Endodermal cell (in vitro differentiated cells): ENCODE results near the gene WASHC2A. TPM values are rescaled to one million over a fixed set of nuclear protein-coding genes. Genes with fewer than 3 reads are reported as not detected.
"Not testable (repeated sequence)": the region's sequence is repeated elsewhere in the genome, so short reads cannot be mapped to it uniquely, and the experiment has no call there.

ENCODE experiments used
- DNase-seq: peaks from one replicate; pipeline ENCODE4 v3.0.0-alpha.2; 2017
- H3K27ac ChIP-seq: 2 replicates; pipeline ENCODE4 v1.5.1; 2013; ENCODE audit warnings: mild to moderate bottlenecking, low read depth, low read length, moderate library complexity
- H3K27me3 ChIP-seq: 2 replicates; pipeline ENCODE4 v1.6.1; 2013; ENCODE audit warnings: mild to moderate bottlenecking, low read length, moderate library complexity; ENCODE audit not compliant: insufficient read depth, control insufficient read depth, poor library complexity, severe bottlenecking
- H3K36me3 ChIP-seq: 2 replicates; pipeline ENCODE4 v1.7.0; 2013; ENCODE audit warnings: mild to moderate bottlenecking, low read length, moderate library complexity; ENCODE audit not compliant: control insufficient read depth, insufficient read depth
- H3K4me1 ChIP-seq: one replicate; pipeline ENCODE4 v1.7.0; 2013; ENCODE audit warnings: low read length; ENCODE audit not compliant: control insufficient read depth, insufficient read depth
- H3K4me3 ChIP-seq: 2 replicates; pipeline ENCODE4 v1.5.1; 2013; ENCODE audit warnings: mild to moderate bottlenecking, low read length, moderate library complexity
- H3K9ac ChIP-seq: 2 replicates; pipeline ENCODE4 v1.6.1; 2013; ENCODE audit warnings: mild to moderate bottlenecking, low read length, moderate library complexity; ENCODE audit not compliant: poor library complexity, severe bottlenecking; ENCODE audit errors: extremely low read depth
- H3K9me3 ChIP-seq: 2 replicates; pipeline ENCODE4 v1.6.1; 2013; ENCODE audit warnings: mild to moderate bottlenecking, low read length, moderate library complexity; ENCODE audit not compliant: control insufficient read depth
- H3K27ac Mint-ChIP-seq: 2 replicates; pipeline ENCODE4 v1.8.0; 2020; ENCODE audit warnings: mixed read lengths
- H3K27me3 Mint-ChIP-seq: 2 replicates; pipeline ENCODE4 v1.8.0; 2021; ENCODE audit warnings: mild to moderate bottlenecking, mixed read lengths; ENCODE audit not compliant: insufficient read depth
- H3K36me3 Mint-ChIP-seq: 2 replicates; pipeline ENCODE4 v1.8.0; 2020; ENCODE audit warnings: low read depth, mixed read lengths
- H3K4me1 Mint-ChIP-seq: 2 replicates; pipeline ENCODE4 v1.8.0; 2020; ENCODE audit warnings: mixed read lengths
- H3K4me3 Mint-ChIP-seq: 2 replicates; pipeline ENCODE4 v1.8.0; 2020; ENCODE audit warnings: mild to moderate bottlenecking, moderate library complexity, mixed read lengths
- H3K9me3 Mint-ChIP-seq: 2 replicates; pipeline ENCODE4 v1.8.0; 2020; ENCODE audit warnings: mild to moderate bottlenecking, mixed read lengths
- CTCF ChIP-seq: fragments of 200-600 bp; sonication (generic); conservative IDR thresholded peaks from 2 replicates; pipeline ENCODE4 v1.5.0; 2021; ENCODE audit warnings: antibody characterized with exemption, mild to moderate bottlenecking
- WGBS, 2 experiments: methylation state at CpG; one replicate each; pipeline versions ENCODE4 v1.1.5 to v1.1.7; 2013; ENCODE audit warnings: missing lambda C conversion rate in 2 of 2, mixed read lengths in 1 of 2; ENCODE audit not compliant: insufficient coverage in 1 of 2, insufficient read length in 1 of 2; 5-methylcytosine and 5-hydroxymethylcytosine counted together
- total RNA-seq, 2 donors: library from RNA; stranded (reverse); fragmentation: NEBNext Ultra II Directional in 1 of 2; extraction: Animal tissue kit (Norgen Biotek cat#: 25700) in 1 of 2; gene quantifications; 2 replicates in 1 of 2; 3 replicates in 1 of 2; pipeline ENCODE4 v1.2.1, GENCODE V29; 2021

WASHC2A gene
- total RNA-seq, 2 donors from 2014 or later: 35.4 to 49.9 TPM

- no CpG with 5 or more reads among the region's 2 CpGs for WGBS, 2 experiments
- not testable (repeated sequence) for H3K4me3 Mint-ChIP-seq, H3K27ac Mint-ChIP-seq
Measured at GRCh38 chr10:50075544-50075943, 7.8 kb downstream of the WASHC2A start.

GRCh38 chr10:50091304-50091703 lies 23.6 kb downstream of the WASHC2A start:
- not testable (repeated sequence) for H3K36me3 ChIP-seq, H3K4me3 Mint-ChIP-seq, H3K27me3 ChIP-seq, H3K4me1 Mint-ChIP-seq, H3K4me3 ChIP-seq, H3K9me3 Mint-ChIP-seq, H3K9me3 ChIP-seq, H3K4me1 ChIP-seq, H3K27ac Mint-ChIP-seq, H3K9ac ChIP-seq, H3K36me3 Mint-ChIP-seq, H3K27ac ChIP-seq, DNase-seq, H3K27me3 Mint-ChIP-seq
- WGBS, 2 experiments: no CpG with 5 or more reads among the region's 11 CpGs

More at GRCh38 chr10:50075544-50075943, 7.8 kb downstream of the WASHC2A start:
- H3K27me3 ChIP-seq, DNase-seq, H3K4me3 ChIP-seq, H3K9ac ChIP-seq, H3K9me3 Mint-ChIP-seq, H3K4me1 ChIP-seq, H3K27me3 Mint-ChIP-seq, H3K36me3 ChIP-seq, H3K27ac ChIP-seq, H3K36me3 Mint-ChIP-seq, H3K9me3 ChIP-seq, H3K4me1 Mint-ChIP-seq: not testable (repeated sequence)
- peak; percentile 33 for TF ChIP-seq CTCF

GRCh38 chr10:50092928-50093327 lies 25.2 kb downstream of the WASHC2A start:
- not testable (repeated sequence) for H3K9ac ChIP-seq, H3K27me3 Mint-ChIP-seq, H3K9me3 Mint-ChIP-seq, H3K4me3 Mint-ChIP-seq, H3K36me3 Mint-ChIP-seq, H3K27ac Mint-ChIP-seq, H3K4me3 ChIP-seq, H3K27me3 ChIP-seq, H3K4me1 Mint-ChIP-seq, H3K36me3 ChIP-seq, DNase-seq, H3K4me1 ChIP-seq, H3K27ac ChIP-seq, H3K9me3 ChIP-seq
- no CpG with 5 or more reads among the region's 8 CpGs for WGBS, 2 experiments

DNA sequence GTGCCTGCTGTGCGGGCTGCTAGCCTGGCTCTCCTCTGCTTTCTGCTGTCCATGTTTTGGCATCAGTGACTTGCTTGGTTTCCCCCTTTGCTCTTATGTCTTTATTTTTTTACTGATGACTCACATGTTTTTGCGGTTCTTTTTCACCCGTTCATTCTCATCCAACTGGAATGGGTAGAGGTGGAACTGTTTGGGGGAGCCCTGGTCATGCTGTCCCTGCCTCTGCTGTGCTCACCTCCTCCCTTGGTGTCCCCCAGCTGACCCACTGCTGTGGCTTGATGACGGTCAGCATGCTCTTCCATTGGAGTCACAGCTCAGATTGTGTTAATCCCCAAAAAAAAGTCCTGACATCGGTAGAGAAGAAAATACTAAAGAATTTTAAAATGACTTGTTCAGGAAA lies 26.9 kb downstream of the WASHC2A start:
- H3K27me3 ChIP-seq, H3K36me3 ChIP-seq, H3K4me3 Mint-ChIP-seq, H3K27me3 Mint-ChIP-seq, H3K4me1 Mint-ChIP-seq, H3K9ac ChIP-seq, H3K27ac Mint-ChIP-seq, H3K36me3 Mint-ChIP-seq, H3K27ac ChIP-seq, H3K9me3 Mint-ChIP-seq, H3K4me1 ChIP-seq, H3K9me3 ChIP-seq, DNase-seq, H3K4me3 ChIP-seq: not testable (repeated sequence)
- WGBS, 2 experiments: 100% methylated on average over 1 of the region's 5 CpGs

GRCh38 chr10:50095402-50095801 lies 27.6 kb downstream of the WASHC2A start:
- WGBS, 2 experiments: 94% methylated on average over 4 of the region's 7 CpGs; no CpG with 5 or more reads in 1 of the 2 experiments
- not testable (repeated sequence) for H3K27me3 Mint-ChIP-seq, H3K4me3 Mint-ChIP-seq, H3K9ac ChIP-seq, H3K4me1 ChIP-seq, H3K27ac ChIP-seq, H3K9me3 Mint-ChIP-seq, H3K4me3 ChIP-seq, H3K27ac Mint-ChIP-seq, DNase-seq, H3K4me1 Mint-ChIP-seq, H3K36me3 Mint-ChIP-seq, H3K27me3 ChIP-seq, H3K36me3 ChIP-seq, H3K9me3 ChIP-seq

GRCh38 chr10:50096722-50097121 lies 29.0 kb downstream of the WASHC2A start:
- H3K4me3 Mint-ChIP-seq, H3K27ac ChIP-seq, H3K27ac Mint-ChIP-seq, H3K36me3 ChIP-seq, H3K4me1 ChIP-seq, H3K4me3 ChIP-seq, H3K9ac ChIP-seq, H3K27me3 Mint-ChIP-seq, H3K27me3 ChIP-seq, DNase-seq, H3K4me1 Mint-ChIP-seq, H3K9me3 Mint-ChIP-seq, H3K9me3 ChIP-seq: not testable (repeated sequence)
- peaks cover 15% of the 10 kb centered on the region for H3K36me3 Mint-ChIP-seq
- WGBS, 2 experiments: no CpG with 5 or more reads among the region's 3 CpGs

GRCh38 chr10:50098645-50099044 lies 30.9 kb downstream of the WASHC2A start:
- H3K4me3 Mint-ChIP-seq, H3K4me1 ChIP-seq, H3K9me3 ChIP-seq, H3K9ac ChIP-seq, H3K4me1 Mint-ChIP-seq, H3K9me3 Mint-ChIP-seq, DNase-seq, H3K27me3 Mint-ChIP-seq, H3K27me3 ChIP-seq, H3K4me3 ChIP-seq, H3K27ac Mint-ChIP-seq, H3K27ac ChIP-seq: not testable (repeated sequence)
- 67 to 100% methylated on average over 1 to 2 of the region's 3 CpGs for WGBS, 2 experiments
- H3K36me3 ChIP-seq: peaks cover 11% of the 10 kb centered on the region
- H3K36me3 Mint-ChIP-seq: peaks cover 21% of the 10 kb centered on the region
